HepG2 (cell line): ENCODE results near the gene LDB2. TPM values are rescaled to one million over a fixed set of nuclear protein-coding genes. Genes with fewer than 3 reads are reported as not detected.

Experiments used
- ATAC-seq: fragments of 200-7000 bp; cut with Tn5 transposase; 3 replicates; pipeline ENCODE4 v1.9.1; 2020; ENCODE audit warnings: mild to moderate bottlenecking, moderate library complexity
- BruUV-seq: library from RNA; stranded (reverse); fragments of 400-500 nt; replicated peaks from 2 replicates; lab custom pipeline; 2021; lab: Mats Ljungman, UMichigan
- CTCF ChIA-PET: fragments of 300-600 bp; formaldehyde crosslinking; extraction: SDS; loops from one replicate; lab custom pipeline; 2021; ENCODE audit warnings: low total read pairs, inconsistent platforms, low intra/inter-chr PET ratio; lab: Yijun Ruan, JAX
- POLR2A ChIA-PET: fragments of 350-600 bp; sonication (Branson Sonifier 250); formaldehyde crosslinking; loops from one replicate; lab custom pipeline; 2020; ENCODE audit warnings: antibody characterized with exemption, inconsistent platforms; lab: Yijun Ruan, JAX
- DNase-seq: peaks from one replicate; pipeline ENCODE4 v3.0.0-alpha.2; 2015; ENCODE audit warnings: low spot score
- FAIRE-seq: peaks from 3 replicates; lab custom pipeline; 2011; peaks lifted over from hg19 to GRCh38; lab: Jason Lieb, UNC
- H2AFZ ChIP-seq: one replicate; pipeline ENCODE4 v1.6.1; 2011; ENCODE audit warnings: low read length, inconsistent platforms
- H3K27ac ChIP-seq: fragments of 300-600 bp; 3 replicates; pipeline ENCODE4 v1.8.0; 2011; ENCODE audit warnings: mixed run types, mild to moderate bottlenecking, mixed read lengths, low read length, inconsistent platforms; ENCODE audit not compliant: insufficient read depth; ENCODE audit errors: extremely low read length
- H3K27me3 ChIP-seq, 2 experiments: fragments of 200-600 bp in 1 of 2; 2 replicates in 1 of 2; 3 replicates in 1 of 2; pipeline versions ENCODE4 v1.6.0 to v1.8.0; 2011; ENCODE audit warnings: low read length in 2 of 2, mild to moderate bottlenecking in 2 of 2, moderate library complexity in 2 of 2, inconsistent platforms in 1 of 2; ENCODE audit not compliant: insufficient read depth in 2 of 2, control insufficient read depth in 1 of 2
- H3K36me3 ChIP-seq, 2 experiments: fragments of 200-600 bp in 1 of 2; replicated peaks in 1 of 2; 2 replicates in 1 of 2; 3 replicates in 1 of 2; pipeline versions ENCODE4 v1.5.1 to v1.8.0; 2011; ENCODE audit warnings: low read length in 2 of 2, inconsistent platforms in 1 of 2; ENCODE audit not compliant: insufficient read depth in 2 of 2, control insufficient read depth in 1 of 2
- H3K4me1 ChIP-seq: 2 replicates; pipeline ENCODE4 v1.5.1; 2012; ENCODE audit warnings: low read length, inconsistent platforms; ENCODE audit not compliant: insufficient read depth
- H3K4me2 ChIP-seq: 2 replicates; pipeline ENCODE4 v1.6.0; 2011; ENCODE audit warnings: low read depth, low read length, inconsistent platforms
- H3K4me3 ChIP-seq, 3 experiments: fragments of 200-600 bp in 1 of 3; sonication (generic), shearing (Covaris generic) in 1 of 3; replicated peaks in 1 of 3; 2 replicates each; pipeline ENCODE4 v1.5.1; 2011 to 2016; ENCODE audit warnings: low read length in 3 of 3, inconsistent platforms in 2 of 3, low read depth in 2 of 3, mild to moderate bottlenecking in 2 of 3, control low read depth in 1 of 3, mixed read lengths in 1 of 3; ENCODE audit not compliant: insufficient read depth in 1 of 3
- H3K79me2 ChIP-seq: one replicate; pipeline ENCODE4 v1.6.1; 2011; ENCODE audit warnings: low read length, inconsistent platforms; ENCODE audit not compliant: insufficient read depth
- H3K9ac ChIP-seq: 2 replicates; pipeline ENCODE4 v1.6.0; 2011; ENCODE audit warnings: mild to moderate bottlenecking, low read depth, low read length, inconsistent platforms; ENCODE audit not compliant: insufficient read depth
- H3K9me3 ChIP-seq: 2 replicates; pipeline ENCODE4 v1.5.1; 2012; ENCODE audit warnings: mild to moderate bottlenecking, low read length
- H4K20me1 ChIP-seq: 2 replicates; pipeline ENCODE4 v1.6.0; 2011; ENCODE audit warnings: inconsistent platforms, mild to moderate bottlenecking, low read length, moderate library complexity; ENCODE audit not compliant: insufficient read depth
- ATF7 ChIP-seq, 2 experiments: fragments of 450-650 bp in 1 of 2; sonication (generic) in 1 of 2; formaldehyde crosslinking in 1 of 2; IDR thresholded peaks; 2 replicates each; pipeline versions ENCODE4 v1.4.0 to v1.6.1; 2016 to 2020; ENCODE audit warnings: antibody characterized with exemption in 1 of 2, mild to moderate bottlenecking in 1 of 2, missing genetic modification reagents in 1 of 2
- CREB1 ChIP-seq, 2 experiments: fragments of 450-650 bp in 1 of 2; IDR thresholded peaks; 2 replicates each; pipeline ENCODE4 v1.6.1; 2016 to 2017; ENCODE audit warnings: control low read depth in 1 of 2, mild to moderate bottlenecking in 1 of 2, missing compliant biosample characterization in 1 of 2, missing genetic modification characterization in 1 of 2
- HNF4G ChIP-seq, 2 experiments: sonication (generic) in 1 of 2; formaldehyde crosslinking in 1 of 2; IDR thresholded peaks; 2 replicates each; pipeline versions ENCODE4 v1.4.0 to v1.6.1; 2011 to 2020; ENCODE audit warnings: borderline replicate concordance in 2 of 2, low read depth in 2 of 2, mild to moderate bottlenecking in 2 of 2, low read length in 1 of 2, missing genetic modification reagents in 1 of 2, moderate library complexity in 1 of 2
- KDM4B ChIP-seq: sonication (generic); formaldehyde crosslinking; IDR thresholded peaks from 2 replicates; pipeline ENCODE4 v1.4.0; 2020; ENCODE audit warnings: missing genetic modification reagents
- NKX3-1 ChIP-seq: sonication (generic); formaldehyde crosslinking; IDR thresholded peaks from 2 replicates; pipeline ENCODE4 v1.5.0; 2020; ENCODE audit warnings: missing genetic modification reagents
- SMARCC2 ChIP-seq: fragments of 450-650 bp; IDR thresholded peaks from 2 replicates; pipeline ENCODE4 v1.6.1; 2017; ENCODE audit warnings: antibody characterized with exemption, mild to moderate bottlenecking
- SRSF1 ChIP-seq: fragments of 200-400 bp; formaldehyde crosslinking; optimal IDR thresholded peaks from 2 replicates; pipeline ENCODE3; 2017; ENCODE audit warnings: mild to moderate bottlenecking, low read depth, low read length, moderate library complexity
- ZNF234 ChIP-seq: sonication (generic); formaldehyde crosslinking; conservative IDR thresholded peaks from 2 replicates; pipeline ENCODE4 v1.5.1; 2020; ENCODE audit warnings: mild to moderate bottlenecking, missing genetic modification reagents
- ZNF274 ChIP-seq: sonication (generic); formaldehyde crosslinking; IDR thresholded peaks from 2 replicates; pipeline ENCODE4 v1.5.1; 2020; ENCODE audit warnings: mild to moderate bottlenecking, missing genetic modification reagents
- ZNF468 ChIP-seq: sonication (generic); formaldehyde crosslinking; IDR thresholded peaks from 2 replicates; pipeline ENCODE4 v1.8.0; 2022; ENCODE audit warnings: mild to moderate bottlenecking, moderate library complexity, missing genetic modification reagents
- ZNF619 ChIP-seq: sonication (generic); formaldehyde crosslinking; IDR thresholded peaks from 2 replicates; pipeline ENCODE4 v1.4.0; 2020; ENCODE audit warnings: mild to moderate bottlenecking, missing genetic modification reagents
- WGBS: methylation state at CpG from one replicate; pipeline ENCODE4 v1.1.6; 2017; ENCODE audit warnings: low lambda C conversion rate; 5-methylcytosine and 5-hydroxymethylcytosine counted together
- in situ Hi-C: cut with HindIII; loops from 2 replicates; pipeline ENCODE4 v1.10.0; 2017; ENCODE audit warnings: low pct_unique_long_range_greater_than_20kb; ENCODE audit not compliant: extremely low pct_ligation_motif_present
- intact Hi-C: fragments of 100-400 bp; cut with micrococcal nuclease; formaldehyde crosslinking; loops from one replicate; pipeline ENCODE4 v1.10.0; 2022; ENCODE audit not compliant: unreplicated experiment
- polyA plus RNA-seq, 8 experiments: library from polyadenylated mRNA; depleted of rRNA in 3 of 8; stranded (reverse) in 7 of 8; unstranded in 1 of 8; fragments of >200 nt; fragmentation: Illumina TruSeq in 4 of 8; extraction: Trizol in 4 of 8; gene quantifications; 2 replicates each; pipeline versions ENCODE4 v1.2.1 to v1.2.3, GENCODE V29; 2011 to 2016; ENCODE audit warnings: low read depth in 4 of 8, missing spikeins in 1 of 8, mixed read lengths in 1 of 8; ENCODE audit not compliant: insufficient read depth in 1 of 8
- total RNA-seq, 5 experiments: library from RNA; depleted of rRNA; stranded (reverse); fragments of >200 nt; fragmentation: Illumina TruSeq; extraction: Trizol; gene quantifications; 2 replicates each; pipeline ENCODE4 v1.2.3, GENCODE V29; 2016; ENCODE audit warnings: low read depth in 1 of 5
- TF ChIP-seq, protein P1 (sequence below): sonication (generic); formaldehyde crosslinking; conservative IDR thresholded peaks from 2 replicates; pipeline ENCODE4 v1.4.0; 2020; ENCODE audit warnings: missing genetic modification reagents
- TF ChIP-seq, protein P2 (sequence below): sonication (generic); formaldehyde crosslinking; IDR thresholded peaks from 2 replicates; pipeline ENCODE4 v1.4.0; 2020; ENCODE audit warnings: low read depth, mild to moderate bottlenecking, missing genetic modification reagents
- TF ChIP-seq, protein P3 (sequence below): sonication (generic); formaldehyde crosslinking; IDR thresholded peaks from 2 replicates; pipeline ENCODE4 v1.4.0; 2020; ENCODE audit warnings: missing genetic modification reagents

The LDB2 gene
- total and polyA plus RNA-seq, 2 of the 13 experiments (the other 11 are each of a cell fraction or from before 2014, with no cell fraction given), result not detected

DNA sequence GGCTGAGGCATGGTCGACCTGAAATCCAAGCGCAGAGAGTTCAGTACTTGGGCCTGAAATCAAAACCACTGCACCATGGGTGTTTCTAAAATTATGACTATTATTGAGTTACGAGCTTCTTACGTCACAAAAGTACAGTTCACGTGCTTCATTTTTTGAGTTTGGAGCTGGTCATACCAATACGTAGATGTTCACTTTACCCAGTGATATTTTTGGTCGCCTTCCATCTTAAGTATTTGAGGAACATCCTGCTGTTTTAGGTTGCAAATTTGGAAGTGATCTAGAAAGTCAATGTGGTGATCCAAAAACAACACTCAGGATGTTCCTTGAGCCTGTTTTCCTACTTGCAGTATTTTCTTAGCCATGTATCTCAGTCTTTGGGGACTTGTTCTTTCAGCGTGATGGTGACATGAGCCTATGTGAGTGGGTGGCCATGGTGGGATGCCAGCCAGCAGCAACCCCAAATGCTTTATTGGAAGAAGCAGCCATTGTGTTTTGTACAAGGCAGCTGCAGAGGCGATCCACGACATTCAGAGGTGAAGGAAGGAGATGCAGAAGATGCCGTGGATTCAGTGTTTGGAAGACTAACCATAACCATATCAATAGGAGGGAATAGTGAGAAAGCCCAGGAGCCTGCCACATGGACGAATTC lies 28.7 kb downstream of the LDB2 start:
- CTCF ChIA-PET, result no interaction called here
- in situ Hi-C loops, result no loop called here
- WGBS, result 32% methylated on average over 12 of the region's 12 CpGs

DNA sequence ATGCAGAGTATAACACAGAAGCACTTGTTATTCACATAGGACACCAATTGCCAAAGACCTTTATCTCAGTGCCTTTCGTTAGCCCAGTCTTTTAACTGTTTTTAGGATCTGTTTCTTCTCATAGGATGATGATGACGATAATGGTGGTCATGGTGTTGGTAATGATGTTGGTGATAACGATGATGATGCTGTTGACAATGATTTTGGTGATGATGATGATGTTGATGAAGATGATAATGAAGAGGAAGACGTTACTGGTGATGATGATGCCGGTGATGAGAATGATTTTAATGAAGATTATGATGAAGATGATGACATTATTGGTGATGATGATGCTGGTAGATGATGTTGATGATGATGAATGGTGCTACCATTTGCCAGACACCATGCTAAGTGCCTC lies 29.8 kb downstream of the LDB2 start:
- no TSS peak for BruUV-seq
- TF ChIP-seq HNF4G (IDR thresholded peaks at IDR 0.05; ENCODE audit: borderline replicate concordance, low read depth, low read length) (no peak), HNF4G (CRISPR knock-in tag; IDR thresholded peaks at IDR 0.05; ENCODE audit: borderline replicate concordance, low read depth) (no peak), SMARCC2 (no peak), ZNF468 (CRISPR knock-in tag) (no peak), ZNF619 (CRISPR knock-in tag) (no peak), NKX3-1 (no peak), CREB1 (IDR thresholded peaks at IDR 0.05) (peak; percentile 94), CREB1 (CRISPR knock-in tag; IDR thresholded peaks at IDR 0.05) (no peak), ATF7 (IDR thresholded peaks at IDR 0.05) (peak; percentile 34; the same call in 1 of the 2 replicates), ATF7 (CRISPR knock-in tag; IDR thresholded peaks at IDR 0.05) (no peak)
- TF ChIP-seq, protein P1, sequence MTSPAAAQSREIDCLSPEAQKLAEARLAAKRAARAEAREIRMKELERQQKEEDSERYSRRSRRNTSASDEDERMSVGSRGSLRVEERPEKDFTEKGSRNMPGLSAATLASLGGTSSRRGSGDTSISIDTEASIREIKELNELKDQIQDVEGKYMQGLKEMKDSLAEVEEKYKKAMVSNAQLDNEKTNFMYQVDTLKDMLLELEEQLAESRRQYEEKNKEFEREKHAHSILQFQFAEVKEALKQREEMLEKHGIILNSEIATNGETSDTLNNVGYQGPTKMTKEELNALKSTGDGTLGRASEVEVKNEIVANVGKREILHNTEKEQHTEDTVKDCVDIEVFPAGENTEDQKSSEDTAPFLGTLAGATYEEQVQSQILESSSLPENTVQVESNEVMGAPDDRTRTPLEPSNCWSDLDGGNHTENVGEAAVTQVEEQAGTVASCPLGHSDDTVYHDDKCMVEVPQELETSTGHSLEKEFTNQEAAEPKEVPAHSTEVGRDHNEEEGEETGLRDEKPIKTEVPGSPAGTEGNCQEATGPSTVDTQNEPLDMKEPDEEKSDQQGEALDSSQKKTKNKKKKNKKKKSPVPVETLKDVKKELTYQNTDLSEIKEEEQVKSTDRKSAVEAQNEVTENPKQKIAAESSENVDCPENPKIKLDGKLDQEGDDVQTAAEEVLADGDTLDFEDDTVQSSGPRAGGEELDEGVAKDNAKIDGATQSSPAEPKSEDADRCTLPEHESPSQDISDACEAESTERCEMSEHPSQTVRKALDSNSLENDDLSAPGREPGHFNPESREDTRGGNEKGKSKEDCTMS (CRISPR knock-in tag), result no peak
- TF ChIP-seq, protein P2, sequence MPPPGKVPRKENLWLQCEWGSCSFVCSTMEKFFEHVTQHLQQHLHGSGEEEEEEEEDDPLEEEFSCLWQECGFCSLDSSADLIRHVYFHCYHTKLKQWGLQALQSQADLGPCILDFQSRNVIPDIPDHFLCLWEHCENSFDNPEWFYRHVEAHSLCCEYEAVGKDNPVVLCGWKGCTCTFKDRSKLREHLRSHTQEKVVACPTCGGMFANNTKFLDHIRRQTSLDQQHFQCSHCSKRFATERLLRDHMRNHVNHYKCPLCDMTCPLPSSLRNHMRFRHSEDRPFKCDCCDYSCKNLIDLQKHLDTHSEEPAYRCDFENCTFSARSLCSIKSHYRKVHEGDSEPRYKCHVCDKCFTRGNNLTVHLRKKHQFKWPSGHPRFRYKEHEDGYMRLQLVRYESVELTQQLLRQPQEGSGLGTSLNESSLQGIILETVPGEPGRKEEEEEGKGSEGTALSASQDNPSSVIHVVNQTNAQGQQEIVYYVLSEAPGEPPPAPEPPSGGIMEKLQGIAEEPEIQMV, result no peak

More for the DNA sequence above, 28.7 kb downstream of the LDB2 start:
- intact Hi-C loops, result no loop called here
- H3K4me3 ChIP-seq, result no peak overlapping the region
- POLR2A ChIA-PET, result no interaction called here
- BruUV-seq, result no TSS peak
- no peak for DNase-seq
- no peaks in the 10 kb centered on the region for H4K20me1 ChIP-seq
- H3K4me2 ChIP-seq, result no peak overlapping the region
- ATAC-seq, result no peak
- no peaks in the 10 kb centered on the region for H3K4me1 ChIP-seq
- no peaks in the 10 kb centered on the region for H3K9me3 ChIP-seq
- FAIRE-seq, result no peak
- H3K27ac ChIP-seq, result no peak overlapping the region
- no peak for TF ChIP-seq ZNF274 (CRISPR knock-in tag)
- TF ChIP-seq, protein P3, sequence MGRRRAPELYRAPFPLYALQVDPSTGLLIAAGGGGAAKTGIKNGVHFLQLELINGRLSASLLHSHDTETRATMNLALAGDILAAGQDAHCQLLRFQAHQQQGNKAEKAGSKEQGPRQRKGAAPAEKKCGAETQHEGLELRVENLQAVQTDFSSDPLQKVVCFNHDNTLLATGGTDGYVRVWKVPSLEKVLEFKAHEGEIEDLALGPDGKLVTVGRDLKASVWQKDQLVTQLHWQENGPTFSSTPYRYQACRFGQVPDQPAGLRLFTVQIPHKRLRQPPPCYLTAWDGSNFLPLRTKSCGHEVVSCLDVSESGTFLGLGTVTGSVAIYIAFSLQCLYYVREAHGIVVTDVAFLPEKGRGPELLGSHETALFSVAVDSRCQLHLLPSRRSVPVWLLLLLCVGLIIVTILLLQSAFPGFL (CRISPR knock-in tag), result no peak
- no peak for TF ChIP-seq ZNF234
- TF ChIP-seq KDM4B, result no peak
- no peak for TF ChIP-seq SRSF1
- no peak overlapping the region for H2AFZ ChIP-seq
- H3K9ac ChIP-seq, result no peak overlapping the region
- peaks cover 0 to 5% of the 10 kb centered on the region in 2 experiments; a peak in 3 of 5 replicates for H3K27me3 ChIP-seq
- H3K36me3 ChIP-seq, result no peaks in the 10 kb centered on the region
- no peaks in the 10 kb centered on the region for H3K79me2 ChIP-seq

More for the DNA sequence above, 29.8 kb downstream of the LDB2 start:
- no peak overlapping the region for H3K9ac ChIP-seq
- H3K79me2 ChIP-seq, result no peaks in the 10 kb centered on the region
- no peak for ATAC-seq
- in situ Hi-C loops (no loop called here), intact Hi-C loops (no loop called here)
- CTCF ChIA-PET, result no interaction called here
- no peak for DNase-seq
- 1% methylated on average over 5 of the region's 5 CpGs for WGBS
- H3K36me3 ChIP-seq, result no peaks in the 10 kb centered on the region
- FAIRE-seq, result no peak
- H3K4me2 ChIP-seq, result no peak overlapping the region
- H2AFZ ChIP-seq, result no peak overlapping the region
- H3K27me3 ChIP-seq, result peaks cover 0 to 3% of the 10 kb centered on the region in 2 experiments; a peak in 3 of 5 replicates
- H3K27ac ChIP-seq, result no peak overlapping the region
- H3K4me1 ChIP-seq, result no peaks in the 10 kb centered on the region
- POLR2A ChIA-PET, result no interaction called here
- H3K4me3 ChIP-seq, result no peak overlapping the region
- H4K20me1 ChIP-seq, result no peaks in the 10 kb centered on the region
- H3K9me3 ChIP-seq, result no peaks in the 10 kb centered on the region
